Retinal pigment epithelial cell (primary cell): ENCODE measurements around the gene FAM83E.

Experiments used
- DNase-seq: peaks from one replicate; pipeline ENCODE4 v3.0.0-alpha.2; 2010; ENCODE audit warnings: low read depth
- H3K4me3 ChIP-seq: 2 replicates; pipeline ENCODE4 v1.5.1; 2011; ENCODE audit warnings: mild to moderate bottlenecking, low read length, control low read depth, moderate library complexity
- TF ChIP-seq, protein P1 (sequence below): conservative IDR thresholded peaks from 2 replicates; pipeline ENCODE4 v1.5.1; 2011; ENCODE audit warnings: low read depth, low read length, control low read depth, inconsistent platforms

FAM83E gene

GRCh38 chr19:48606463-48607358, 8.2 kb downstream of the FAM83E start, which contains the start of gene SPACA4:
SPACA4 (plus strand) TSS chr19:48606742; CDS start chr19:48606979, 237 bp downstream.
- no peak for DNase-seq
- TF ChIP-seq, protein P1, sequence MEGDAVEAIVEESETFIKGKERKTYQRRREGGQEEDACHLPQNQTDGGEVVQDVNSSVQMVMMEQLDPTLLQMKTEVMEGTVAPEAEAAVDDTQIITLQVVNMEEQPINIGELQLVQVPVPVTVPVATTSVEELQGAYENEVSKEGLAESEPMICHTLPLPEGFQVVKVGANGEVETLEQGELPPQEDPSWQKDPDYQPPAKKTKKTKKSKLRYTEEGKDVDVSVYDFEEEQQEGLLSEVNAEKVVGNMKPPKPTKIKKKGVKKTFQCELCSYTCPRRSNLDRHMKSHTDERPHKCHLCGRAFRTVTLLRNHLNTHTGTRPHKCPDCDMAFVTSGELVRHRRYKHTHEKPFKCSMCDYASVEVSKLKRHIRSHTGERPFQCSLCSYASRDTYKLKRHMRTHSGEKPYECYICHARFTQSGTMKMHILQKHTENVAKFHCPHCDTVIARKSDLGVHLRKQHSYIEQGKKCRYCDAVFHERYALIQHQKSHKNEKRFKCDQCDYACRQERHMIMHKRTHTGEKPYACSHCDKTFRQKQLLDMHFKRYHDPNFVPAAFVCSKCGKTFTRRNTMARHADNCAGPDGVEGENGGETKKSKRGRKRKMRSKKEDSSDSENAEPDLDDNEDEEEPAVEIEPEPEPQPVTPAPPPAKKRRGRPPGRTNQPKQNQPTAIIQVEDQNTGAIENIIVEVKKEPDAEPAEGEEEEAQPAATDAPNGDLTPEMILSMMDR = no peak

GRCh38 chr19:48603850-48604249, 11.0 kb downstream of the FAM83E start:
- no peak overlapping the region for H3K4me3 ChIP-seq
- DNase-seq = no peak
- TF ChIP-seq, protein P1 = no peak

More at GRCh38 chr19:48606463-48607358, 8.2 kb downstream of the FAM83E start, which contains the start of gene SPACA4:
- H3K4me3 ChIP-seq = no peak within 1 kb of the TSS

GRCh38 chr19:48603449-48603848, 11.4 kb downstream of the FAM83E start:
- H3K4me3 ChIP-seq = no peak overlapping the region
- no peak for DNase-seq
- TF ChIP-seq, protein P1 = no peak

DNA sequence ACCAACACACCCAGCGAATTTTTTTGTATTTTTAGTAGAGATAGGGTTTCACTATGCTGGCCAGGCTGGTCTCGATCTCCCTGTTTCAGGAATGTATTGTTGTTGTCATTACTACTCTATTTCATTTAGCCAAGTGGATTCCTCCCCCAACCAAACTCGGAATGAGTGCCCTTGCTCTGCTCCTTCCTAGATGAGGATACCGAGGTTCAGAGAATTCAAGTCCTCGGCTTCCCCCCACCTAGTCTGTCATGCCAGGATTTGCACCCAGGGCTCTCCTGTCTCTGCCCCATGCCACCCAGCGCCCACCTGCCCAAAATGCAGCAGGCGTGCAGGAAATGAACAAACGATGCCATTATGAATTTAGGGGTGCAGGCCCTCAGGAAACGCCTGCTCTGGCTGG, 11.9 kb downstream of the FAM83E start:
- no peak overlapping the region for H3K4me3 ChIP-seq
- TF ChIP-seq, protein P1 = no peak
- no peak for DNase-seq

DNA sequence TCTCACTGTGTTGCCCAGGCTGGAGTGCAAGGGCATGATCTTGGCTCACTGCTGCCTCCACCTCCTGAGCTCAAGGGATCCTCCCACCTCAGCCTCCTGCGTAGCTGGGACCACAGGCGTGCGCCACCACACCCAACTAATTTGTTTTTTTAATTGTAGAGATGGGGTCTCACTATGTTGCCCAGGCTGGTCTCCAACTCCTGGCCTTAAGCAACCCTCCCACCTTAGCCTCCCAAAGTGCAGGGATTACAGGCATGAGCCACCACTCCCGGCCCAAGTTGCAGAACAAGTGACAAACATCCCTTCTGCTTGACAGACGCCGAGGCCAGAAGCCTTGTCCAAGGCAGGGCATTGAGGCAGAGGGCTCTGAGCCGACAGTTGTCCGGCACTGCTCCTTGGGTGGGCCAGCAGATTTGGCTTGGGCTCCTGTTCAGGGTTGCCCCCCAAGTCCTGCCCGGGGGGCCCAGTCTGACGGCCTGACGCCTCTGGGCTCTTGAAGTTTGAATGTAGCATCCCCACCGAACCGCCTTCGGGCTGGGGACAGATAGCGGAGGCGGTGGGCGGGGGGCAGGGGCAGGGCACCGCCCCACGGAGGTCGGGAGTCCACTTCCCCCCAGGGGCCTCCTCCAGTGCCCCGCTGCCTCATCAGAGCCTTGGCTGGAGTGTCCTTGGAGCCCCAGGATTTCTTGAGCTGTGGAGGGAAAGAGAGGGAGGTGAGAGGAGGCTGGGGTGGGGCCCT, 14.0 kb downstream of the FAM83E start:
- no peak for DNase-seq
- TF ChIP-seq, protein P1 = no peak
- no peak overlapping the region for H3K4me3 ChIP-seq

- H3K4me3 ChIP-seq = no peak overlapping the region
- TF ChIP-seq, protein P1 = no peak
- no peak for DNase-seq
These were observed 15.7 kb downstream of the FAM83E start for GRCh38 chr19:48598996-48599700.
